Stimulated activated CD8-positive, alpha-beta memory T cell treated with anti-CD3 and anti-CD28 coated beads, Interleukin-12 subunit alpha, Interleukin-12 subunit beta, amount 100 ng/mL, for 4 hours (primary cell): Measurements from ENCODE around the gene KLKB1.
"Not testable (repeated sequence)": the region's sequence is repeated elsewhere in the genome, so short reads cannot be mapped to it uniquely, and the experiment has no call there.

Source experiments
- DNase-seq: peaks from one replicate; pipeline ENCODE4 v3.0.0-alpha.2; 2020; ENCODE audit warnings: low read depth

KLKB1 gene

DNA sequence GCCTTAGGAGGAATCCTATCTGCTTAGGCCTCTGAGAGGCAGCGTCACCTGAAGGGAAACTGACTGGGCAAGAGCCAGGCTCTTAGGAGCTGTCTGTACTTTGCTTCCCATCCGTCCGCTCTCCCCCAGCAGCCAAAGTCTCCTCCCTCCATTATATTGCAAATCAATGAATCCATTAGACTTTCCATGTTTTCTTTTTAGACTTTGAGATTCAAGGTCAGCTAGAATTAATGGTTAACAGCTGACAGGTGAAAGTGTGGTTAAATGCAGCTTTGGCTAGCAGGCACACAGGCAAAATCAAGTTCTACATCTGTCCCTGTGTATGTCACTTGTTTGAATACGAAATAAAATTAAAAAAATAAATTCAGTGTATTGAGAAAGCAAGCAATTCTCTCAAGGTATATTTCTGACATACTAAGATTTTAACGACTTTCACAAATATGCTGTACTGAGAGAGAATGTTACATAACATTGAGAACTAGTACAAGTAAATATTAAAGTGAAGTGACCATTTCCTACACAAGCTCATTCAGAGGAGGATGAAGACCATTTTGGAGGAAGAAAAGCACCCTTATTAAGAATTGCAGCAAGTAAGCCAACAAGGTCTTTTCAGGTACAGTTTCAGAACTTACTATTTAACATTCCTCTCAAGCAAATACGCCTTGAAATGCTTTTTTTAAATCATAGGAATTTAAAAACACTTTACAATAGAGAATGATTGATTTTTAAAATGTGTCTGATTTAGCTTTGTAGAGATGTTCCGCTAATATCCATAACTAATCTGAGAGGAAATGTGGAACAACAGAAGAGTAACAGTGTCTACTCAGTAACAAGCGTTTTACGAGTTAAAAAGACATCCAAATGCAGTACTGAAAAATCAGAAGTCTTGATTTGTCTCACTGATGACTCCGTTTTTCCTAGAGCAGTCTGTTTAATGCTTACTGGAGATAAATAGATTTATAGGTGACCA lies 38.7 kb downstream of the KLKB1 start, which contains the start of gene F11:
Gene F11, plus strand, starts transcription at position 507 of the 970 bp plus-strand sequence. CDS start 948 bp downstream, outside the sequence.
- DNase-seq, result no peak

DNA sequence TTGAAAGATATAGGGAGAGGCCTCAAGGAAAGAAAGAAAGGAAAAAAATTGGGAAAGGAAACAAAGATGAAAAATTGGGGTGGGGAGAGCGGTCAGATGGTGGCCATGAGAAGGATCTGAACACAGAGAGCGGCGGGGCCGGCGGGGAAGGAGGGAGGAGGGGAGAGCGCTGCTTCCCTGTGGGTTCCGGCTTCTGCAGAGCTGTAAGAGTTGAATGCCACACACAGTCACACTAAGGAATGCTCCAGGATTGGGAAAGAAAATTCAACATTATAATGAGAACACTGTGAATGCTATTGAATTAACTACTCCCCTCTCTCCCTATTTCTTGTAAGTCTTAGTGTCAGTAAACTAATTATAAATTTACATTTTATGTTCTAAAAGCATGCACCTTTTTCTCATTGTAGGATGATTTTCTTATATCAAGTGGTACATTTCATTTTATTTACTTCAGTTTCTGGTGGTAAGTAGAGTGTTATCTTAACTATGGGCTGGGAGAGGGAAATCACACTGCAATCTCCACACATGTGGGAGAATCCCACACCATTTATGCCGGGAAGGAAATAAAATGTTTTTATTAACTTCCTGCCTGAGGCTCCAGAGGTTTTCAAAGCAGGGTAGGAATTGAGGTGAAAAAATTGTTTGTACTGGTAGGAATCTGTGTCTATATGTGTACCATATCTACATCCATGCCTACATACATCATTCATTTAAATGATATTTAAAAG lies 39.6 kb downstream of the KLKB1 start:
- no peak for DNase-seq

DNA sequence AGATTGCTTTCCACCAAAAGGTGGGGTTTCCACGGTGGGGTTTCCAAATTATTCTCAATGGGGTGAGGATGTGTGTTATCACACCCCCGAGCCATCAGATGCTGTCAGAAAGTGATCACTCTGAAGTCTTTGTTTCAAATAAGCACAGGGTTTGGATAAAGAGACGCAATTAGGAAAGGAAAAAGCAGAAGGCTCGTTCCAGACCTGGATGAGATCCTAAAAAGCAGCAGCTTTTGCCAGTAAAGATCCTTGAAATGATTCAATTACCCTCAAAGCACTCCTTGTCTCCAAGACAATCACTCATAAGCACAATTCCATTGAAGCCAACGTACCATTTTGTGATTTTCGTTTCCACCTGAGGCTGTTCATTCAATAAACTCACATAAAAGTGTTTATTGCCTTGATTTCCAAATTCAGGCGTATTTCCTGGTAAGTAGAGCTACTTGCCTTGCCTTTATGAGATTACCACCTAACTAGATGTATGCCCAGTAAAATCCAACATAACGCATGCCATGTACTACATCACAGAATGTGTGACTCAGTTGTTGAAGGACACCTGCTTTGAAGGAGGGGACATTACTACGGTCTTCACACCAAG lies 43.9 kb downstream of the KLKB1 start:
- DNase-seq, result no peak

DNA sequence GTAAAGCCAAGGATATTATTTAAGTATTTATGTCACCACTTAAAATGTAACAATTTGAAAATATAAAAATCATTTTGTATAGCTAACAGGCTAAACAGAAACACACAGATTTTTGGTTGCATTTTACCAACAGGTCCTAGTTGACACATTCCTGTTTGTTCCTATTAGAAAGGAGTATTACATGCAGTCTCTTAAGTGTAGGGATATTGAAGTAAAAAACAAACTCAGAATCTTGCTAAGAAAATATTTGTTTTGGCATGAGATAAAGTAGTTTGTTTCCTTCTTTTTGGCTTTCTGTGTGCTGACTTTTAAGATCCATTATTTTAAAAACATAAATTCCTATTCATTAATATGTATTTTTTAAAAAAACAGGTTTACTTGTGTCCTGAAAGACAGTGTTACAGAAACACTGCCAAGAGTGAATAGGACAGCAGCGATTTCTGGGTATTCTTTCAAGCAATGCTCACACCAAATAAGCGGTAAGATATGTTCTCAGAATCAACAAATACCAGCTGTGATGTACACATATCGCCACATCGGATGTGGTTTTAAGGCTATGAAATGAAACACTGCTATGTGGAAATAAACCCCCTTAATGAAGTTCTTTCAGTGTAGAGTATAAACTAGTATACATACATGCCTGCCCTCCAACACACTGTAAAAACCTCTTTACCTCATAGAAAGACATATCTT lies 45.5 kb downstream of the KLKB1 start:
- no peak for DNase-seq

DNA sequence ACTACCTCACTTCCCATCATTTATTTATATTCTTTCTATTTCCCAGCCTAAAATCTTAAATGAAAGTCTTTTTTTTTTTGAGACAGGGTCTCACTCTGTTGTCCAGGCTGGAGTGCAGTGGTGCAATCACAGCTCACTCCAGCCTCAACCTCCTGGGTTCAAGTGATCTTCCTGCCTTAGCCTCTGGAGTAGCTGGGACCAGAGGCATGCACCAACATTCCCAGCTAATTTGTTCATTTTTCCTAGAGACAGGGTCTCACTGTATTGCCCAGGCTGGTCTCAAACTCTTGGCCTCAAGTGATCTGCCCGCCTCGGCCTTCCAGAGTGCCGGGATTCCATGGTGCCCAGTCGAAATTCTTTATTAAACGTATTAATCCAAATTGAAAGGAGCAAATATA lies 46.1 kb downstream of the KLKB1 start:
- DNase-seq, result not testable (repeated sequence)

DNA sequence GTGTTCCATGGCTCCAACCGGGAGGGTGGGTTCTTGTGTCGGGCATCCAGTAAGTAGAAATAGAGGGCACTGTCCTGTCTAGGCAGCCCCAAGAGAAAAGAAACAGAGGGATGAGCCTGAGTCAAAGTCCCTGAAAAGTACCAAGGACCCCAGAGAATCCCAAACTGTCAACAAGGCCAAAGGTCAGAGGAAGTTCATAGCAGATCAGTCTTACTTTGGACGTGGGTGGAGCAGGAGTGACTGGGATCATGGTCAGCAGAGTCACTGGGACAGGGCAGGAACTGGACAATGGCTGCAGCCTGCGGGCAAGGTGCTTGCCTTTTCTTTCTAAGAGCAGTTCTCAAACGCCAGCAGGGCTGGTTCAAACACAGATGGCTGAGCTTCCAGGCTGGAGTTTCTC lies 56.0 kb downstream of the KLKB1 start:
- DNase-seq, result no peak

DNA sequence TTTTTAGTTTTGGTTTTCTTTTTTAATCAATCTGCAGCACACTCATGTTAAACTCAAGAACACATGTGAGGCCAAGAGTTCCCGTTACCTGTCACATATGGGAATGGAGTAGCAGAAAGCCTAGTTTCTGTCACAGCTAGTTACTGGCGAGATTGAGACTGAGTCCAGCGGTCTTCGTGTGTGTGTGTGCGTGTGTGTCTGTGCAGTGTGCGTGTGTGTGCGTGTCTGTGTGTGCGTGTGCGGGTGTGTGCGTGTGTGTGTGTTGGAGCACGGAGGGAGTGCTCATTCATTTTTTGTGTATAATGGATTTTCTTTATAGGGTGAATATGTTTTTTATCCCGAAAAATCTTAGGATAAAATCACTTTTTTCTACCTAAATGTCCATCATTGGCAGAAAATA lies 57.8 kb downstream of the KLKB1 start:
- no peak for DNase-seq

DNA sequence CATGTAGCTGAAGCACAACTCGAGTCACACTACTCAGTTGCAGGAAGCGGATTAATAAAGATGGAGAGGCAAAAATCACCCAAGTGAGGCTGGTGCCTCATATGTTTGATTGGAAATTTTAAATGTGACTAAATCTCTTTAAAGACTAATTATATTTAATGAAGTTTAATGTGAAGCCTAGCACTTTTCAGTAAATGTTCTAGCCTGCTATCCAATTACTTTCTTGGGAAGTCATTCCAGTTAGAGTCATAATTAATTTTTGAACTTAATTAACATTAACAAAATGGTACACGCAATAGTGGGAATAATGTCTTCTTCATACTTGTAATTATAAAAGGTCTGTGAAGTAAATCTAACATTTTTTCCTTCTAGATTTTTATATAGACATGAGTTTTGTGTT lies 59.3 kb downstream of the KLKB1 start:
- no peak for DNase-seq

DNA sequence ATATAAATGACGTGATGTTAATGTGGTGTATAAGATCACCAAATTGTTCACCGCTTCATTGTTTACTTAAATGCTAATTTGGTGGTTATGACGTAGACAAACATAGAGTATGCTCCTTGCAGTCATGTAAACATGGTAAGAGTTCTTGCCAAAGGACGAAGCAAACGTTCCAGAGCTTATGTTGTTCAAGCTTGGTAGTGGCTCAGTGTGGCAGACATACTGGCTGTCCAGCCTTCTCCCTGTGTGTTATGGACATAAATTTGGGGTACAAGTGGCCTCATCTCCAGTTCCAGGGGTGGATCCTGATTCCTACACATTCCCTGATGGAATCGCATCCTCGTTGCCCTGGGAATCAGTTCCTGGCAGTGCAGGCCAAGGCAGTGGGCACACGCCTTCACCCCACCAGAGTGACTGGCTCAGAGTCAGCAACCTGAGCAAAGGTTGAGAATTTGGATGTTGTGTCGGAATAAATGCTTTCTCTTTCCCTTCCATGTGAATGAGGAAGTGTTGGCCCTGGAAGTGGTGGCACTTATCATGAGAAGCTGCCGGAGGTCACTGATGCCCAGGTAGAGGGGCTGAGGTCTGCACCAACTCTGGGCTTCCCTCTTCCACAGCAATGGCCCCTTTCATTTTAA lies 64.1 kb downstream of the KLKB1 start:
- DNase-seq, result no peak

DNA sequence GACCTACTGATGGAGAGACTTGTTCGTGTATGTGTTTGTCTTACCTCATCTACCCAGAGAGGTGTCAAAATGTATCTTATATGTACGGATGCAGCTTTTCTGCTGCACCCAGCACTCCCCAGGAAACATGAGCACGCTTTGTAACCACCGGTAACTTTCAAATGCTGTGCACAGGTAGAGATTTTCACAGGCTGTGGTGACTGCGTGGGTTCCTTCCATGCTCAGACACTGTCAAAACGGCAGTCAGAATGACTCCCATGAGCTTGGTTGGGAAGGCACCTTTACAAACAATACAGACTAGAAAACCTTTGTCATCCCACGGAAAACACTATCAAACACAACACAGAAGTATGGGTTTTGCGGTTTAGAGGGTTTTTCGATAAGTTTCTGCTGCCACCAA lies 66.9 kb downstream of the KLKB1 start:
- DNase-seq, result no peak

DNA sequence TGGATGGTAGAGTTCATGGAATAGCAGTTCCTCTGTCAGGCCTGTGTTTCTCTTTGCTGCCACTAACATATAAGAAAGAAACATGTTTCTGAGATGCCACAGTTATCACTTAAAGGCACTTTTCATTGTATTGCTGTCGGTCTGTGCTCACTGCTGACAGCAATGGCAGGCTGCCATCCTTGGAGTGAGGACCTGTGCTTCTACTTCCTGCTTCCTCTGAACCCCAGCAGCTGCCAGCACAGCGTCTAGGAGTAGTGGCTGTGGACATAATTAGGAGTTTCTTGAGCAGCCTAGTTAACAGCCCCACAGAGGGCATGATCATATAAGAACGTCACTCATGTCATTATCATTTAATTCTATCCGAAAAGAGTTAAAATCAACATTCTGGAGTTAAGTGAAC lies 69.2 kb downstream of the KLKB1 start:
- DNase-seq, result no peak

DNA sequence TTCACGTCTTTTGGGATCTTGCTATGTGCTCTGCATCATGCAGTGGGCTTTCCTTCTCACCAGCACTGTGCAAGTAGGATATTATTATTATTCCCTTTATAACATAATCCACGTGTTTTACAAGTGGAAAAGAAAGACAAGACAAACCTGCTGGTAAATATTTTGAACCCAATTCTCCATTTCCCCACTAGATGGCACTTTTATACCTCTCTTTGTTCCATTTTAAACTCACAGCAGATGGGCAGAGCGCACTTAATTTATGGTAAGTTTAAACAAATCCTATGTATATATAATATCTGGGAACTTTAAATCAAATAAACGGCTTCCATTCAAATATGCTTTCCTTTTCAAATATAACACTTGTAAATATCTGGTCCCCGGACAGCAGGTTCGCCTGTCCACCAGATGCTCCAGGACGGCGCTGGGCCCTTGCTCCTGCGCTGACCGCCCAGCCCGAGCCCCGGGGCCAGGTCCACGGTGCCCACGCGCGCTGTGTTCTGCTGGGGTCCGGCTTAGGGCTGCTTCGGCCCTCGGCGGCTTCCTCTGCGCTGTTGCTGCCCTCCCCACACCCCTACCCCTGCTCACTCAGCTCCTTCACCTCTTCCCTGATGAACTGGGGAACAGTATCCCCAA lies 69.8 kb downstream of the KLKB1 start:
- no peak for DNase-seq

DNA sequence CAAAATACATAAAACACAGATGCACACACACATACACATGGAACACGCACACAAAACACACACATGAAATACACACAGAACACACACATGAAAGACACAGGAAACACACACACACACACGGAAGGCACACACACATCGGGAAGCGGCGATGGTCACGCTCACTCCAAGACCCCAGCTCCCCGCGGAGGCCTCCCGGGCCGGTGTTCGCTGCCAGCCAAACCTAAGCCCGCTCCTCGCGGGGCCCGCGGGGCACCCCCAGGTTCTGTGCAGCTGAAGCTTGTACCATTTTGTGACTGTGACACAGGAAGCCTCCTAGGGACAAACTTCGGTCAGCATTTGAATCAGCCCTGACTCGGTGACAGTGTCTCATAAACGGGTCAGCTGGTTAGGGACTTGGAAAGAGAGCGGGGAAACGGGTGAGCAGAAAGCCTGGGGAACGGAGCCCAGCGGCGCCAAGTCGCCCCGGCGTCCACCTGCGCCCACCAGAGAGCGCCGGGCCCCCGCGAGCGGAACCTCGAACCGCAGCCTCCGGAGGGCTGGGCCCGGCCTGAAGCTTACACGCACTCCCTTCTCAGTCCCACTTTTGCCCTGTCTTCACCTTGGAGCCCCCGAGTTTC lies 70.8 kb downstream of the KLKB1 start:
- DNase-seq, result no peak

DNA sequence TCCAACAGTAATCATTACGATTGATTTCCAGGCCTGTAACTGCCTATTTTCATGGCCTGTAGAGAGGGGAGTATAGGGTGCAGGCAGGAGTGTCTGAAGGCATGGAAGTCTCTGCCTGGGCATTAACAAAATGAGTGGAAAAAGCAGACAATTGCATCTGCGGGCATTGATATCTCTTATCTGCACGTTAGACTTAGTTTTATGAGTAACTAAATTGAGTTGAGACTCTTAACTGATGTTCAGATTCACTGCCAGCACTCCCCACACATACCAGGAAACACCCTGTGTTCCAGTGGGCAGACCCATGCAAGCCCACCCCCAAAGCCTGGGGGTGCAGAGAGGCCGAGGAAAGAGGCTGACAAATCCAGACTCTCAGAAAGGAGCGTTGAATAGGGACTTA lies 72.0 kb downstream of the KLKB1 start:
- DNase-seq, result no peak

DNA sequence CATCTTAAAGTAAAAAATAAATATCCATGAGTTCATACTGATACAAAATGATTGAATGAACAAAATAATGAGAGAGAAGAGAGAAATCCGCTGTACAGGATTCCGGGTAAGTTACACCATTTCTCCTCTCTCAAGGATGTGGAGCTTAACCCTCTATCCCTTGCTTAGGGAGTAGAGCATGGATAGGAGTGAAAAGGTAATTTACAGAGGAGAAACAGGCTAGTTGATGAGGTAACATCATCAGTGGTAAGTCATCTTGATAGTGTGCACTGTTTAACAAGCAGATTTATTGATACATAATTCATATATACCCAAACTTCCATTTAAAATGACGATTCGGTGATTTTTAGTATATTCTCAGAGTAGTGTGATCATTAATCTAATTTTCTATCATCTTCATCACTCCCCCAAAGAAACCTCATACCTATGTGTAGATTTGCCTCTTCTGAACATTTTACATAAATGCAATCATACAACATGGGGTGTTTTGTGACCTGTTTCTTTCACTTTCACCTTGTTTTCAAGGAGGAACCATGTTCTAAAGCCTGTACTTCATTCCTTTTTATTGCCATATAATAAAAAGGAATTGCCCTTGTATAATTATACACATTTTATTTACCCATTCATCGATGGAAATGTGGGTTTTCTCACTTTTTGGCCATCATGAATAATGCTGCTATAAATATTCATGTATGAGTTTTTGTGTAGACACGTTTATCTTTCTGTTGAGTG lies 73.5 kb downstream of the KLKB1 start:
- no peak for DNase-seq

DNA sequence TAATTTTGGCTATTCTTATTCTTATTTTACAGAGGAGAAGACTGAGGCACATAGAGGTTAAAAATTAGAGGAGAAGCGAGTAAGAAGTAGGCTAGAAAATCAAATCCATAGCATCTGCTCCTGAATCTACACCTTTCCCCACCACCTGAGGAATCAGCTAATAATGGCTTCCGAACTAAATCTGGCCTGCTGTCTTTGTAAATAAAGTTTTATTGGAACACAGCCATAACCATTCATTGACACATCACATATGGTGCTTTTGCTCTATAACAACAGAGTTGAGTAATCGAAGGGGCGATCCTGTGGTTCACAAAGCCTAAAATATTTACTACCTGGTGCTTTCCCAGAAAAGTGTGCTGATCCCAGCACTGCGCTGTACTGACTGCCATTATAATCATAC lies 76.9 kb downstream of the KLKB1 start:
- no peak for DNase-seq

DNA sequence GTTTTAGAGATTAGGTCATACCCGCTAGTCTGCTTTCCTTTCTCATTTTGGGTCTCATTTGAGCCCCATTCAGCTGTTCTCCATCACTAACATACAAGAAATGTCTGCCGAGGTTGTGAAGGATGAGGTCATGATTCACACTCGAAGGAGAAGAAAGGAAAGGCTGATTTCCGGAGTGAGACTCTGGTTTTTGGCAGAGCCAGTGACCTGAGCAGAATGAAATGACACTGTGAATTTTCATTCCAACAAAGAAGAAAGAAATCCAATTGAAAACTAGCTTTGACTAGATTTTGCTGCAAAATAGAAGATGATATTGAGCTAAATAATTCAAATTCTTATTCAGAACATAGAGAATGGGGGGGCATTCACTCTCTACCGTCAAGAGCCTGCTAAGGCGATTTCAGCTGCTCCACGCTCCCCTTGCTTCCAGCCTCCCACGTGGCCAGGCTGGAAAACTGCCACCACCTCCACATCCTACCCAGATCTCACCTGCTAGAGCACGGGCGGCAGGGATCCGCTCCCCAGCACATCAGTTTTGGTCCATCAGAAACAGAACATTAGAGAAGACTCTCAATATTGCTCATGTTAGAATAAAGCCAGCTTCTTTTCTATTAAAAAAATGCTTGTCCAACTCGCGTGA lies 77.7 kb downstream of the KLKB1 start:
- no peak for DNase-seq

DNA sequence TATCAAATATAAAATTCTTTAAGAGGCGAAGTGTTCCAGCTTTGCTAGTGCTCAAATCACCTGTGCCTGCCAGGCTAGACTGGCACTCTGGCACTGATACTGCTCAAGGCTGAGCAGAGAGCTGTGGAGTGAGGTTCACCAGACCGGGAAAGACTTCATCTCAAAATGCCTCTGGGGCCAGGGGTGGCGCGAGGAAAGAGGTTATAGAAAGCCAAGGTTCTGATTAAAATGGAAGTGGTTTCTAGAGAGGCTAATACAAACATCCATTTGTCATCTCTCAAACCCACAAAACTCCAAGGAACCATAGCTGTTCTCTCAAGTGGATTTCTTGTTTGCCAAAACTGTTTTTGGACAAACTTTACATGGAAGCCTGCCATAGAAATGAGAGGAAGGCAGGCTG lies 80.2 kb downstream of the KLKB1 start:
- no peak for DNase-seq

DNA sequence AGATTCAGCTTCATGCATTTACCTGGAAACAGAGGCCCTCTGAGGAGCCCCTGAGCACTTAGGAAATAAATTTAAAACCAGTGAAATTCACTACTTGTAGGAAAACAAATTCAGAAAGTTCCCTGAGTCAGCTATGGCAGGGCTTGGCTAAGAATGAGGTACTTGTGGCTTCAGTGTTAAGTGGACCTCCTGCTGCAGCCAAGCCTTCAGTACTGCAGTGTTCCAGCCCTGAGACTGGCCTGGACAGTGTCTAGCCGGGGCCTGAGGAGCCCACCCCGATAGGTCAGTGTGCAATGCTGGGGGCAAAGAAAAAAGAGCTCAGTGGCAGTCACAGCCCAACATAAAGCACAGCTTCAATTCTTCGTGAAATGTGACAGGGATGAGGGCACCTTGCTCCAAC lies 80.6 kb downstream of the KLKB1 start:
- no peak for DNase-seq
